Measurements from ENCODE around the gene FAM136A.
"Not testable (repeated sequence)": the region's sequence is repeated elsewhere in the genome, so short reads cannot be mapped to it uniquely, and the experiment has no call there.

The FAM136A gene

GRCh38 chr2:70305531-70305930, 3.7 kb upstream of the FAM136A start:
- H3K4me3 ChIP-seq (ENCODE audit: low read depth, low read length) = no peak overlapping the region
- ChIA-PET CTCF (interaction anchor here (1.2 to 10.1 kb wide), 10 partner anchors 12 to 678 kb away, joined by 3 to 292 read pairs (median 8); partner anchors contain the start of gene SNRPG), POLR2A (no interaction called here)
- DNase-seq (ENCODE audit: low read depth, low spot score) = no peak
- TF ChIP-seq CTCF (IDR thresholded peaks at IDR 0.05; ENCODE audit: insufficient read depth, low read length, missing control alignments) = no peak

GRCh38 chr2:70304498-70304897, 2.6 kb upstream of the FAM136A start:
- ChIA-PET CTCF (interaction anchor here (0.6 to 10.1 kb wide), 30 partner anchors 9 to 701 kb away, joined by 3 to 292 read pairs (median 4); partner anchors contain the start of genes MXD1 and SNRPG), POLR2A (interaction anchor here (1.0 kb wide), 1 partner anchor 11 kb away, joined by 3 read pairs; the partner anchor contains the start of gene SNRPG)
- no peak for TF ChIP-seq CTCF (IDR thresholded peaks at IDR 0.05; ENCODE audit: insufficient read depth, low read length, missing control alignments)
- no peak overlapping the region for H3K4me3 ChIP-seq (ENCODE audit: low read depth, low read length)
- DNase-seq (ENCODE audit: low read depth, low spot score) = no peak

- DNase-seq (ENCODE audit: low read depth, low spot score) = no peak
- CTCF ChIA-PET = interaction anchor here (0.6 to 10.1 kb wide), 30 partner anchors 10 to 764 kb away, joined by 3 to 292 read pairs (median 4); partner anchors contain the start of genes MXD1, PCYOX1 and SNRPG
- TF ChIP-seq CTCF (IDR thresholded peaks at IDR 0.05; ENCODE audit: insufficient read depth, low read length, missing control alignments) = no peak
- POLR2A ChIA-PET = interaction anchor here (2.1 kb wide), 1 partner anchor 9 kb away, joined by 6 read pairs; the partner anchor contains the start of gene SNRPG
- H3K4me3 ChIP-seq (ENCODE audit: low read depth, low read length) = no peak overlapping the region
Measured at GRCh38 chr2:70303186-70303585, 1.3 kb upstream of the FAM136A start.

DNA sequence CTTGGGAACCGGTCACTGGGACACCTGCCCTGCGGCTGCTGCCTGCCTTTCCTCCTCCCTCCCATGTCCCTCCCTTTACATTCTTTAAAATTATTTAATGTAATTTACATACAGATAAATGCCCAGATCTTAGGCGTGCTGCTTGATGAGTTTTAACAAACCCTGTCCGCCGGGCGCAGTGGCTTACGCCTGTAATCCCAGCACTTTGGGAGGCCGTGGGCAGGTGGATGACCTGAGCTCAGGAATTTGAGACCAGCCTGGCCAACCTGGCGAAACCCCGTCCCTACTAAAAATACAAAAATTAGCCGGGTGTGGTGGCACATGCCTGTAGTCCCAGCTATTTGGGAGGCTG, 304 bp upstream of the FAM136A start:
- H3K4me3 ChIP-seq (ENCODE audit: low read depth, low read length) = peak overlapping the region; percentile 88
- ChIA-PET CTCF (interaction anchor here (0.9 to 10.1 kb wide), 30 partner anchors 8 to 765 kb away, joined by 3 to 292 read pairs (median 4); partner anchors contain the start of genes C2orf42, MXD1 and SNRPG), POLR2A (interaction anchor here (0.6 to 2.1 kb wide), 2 partner anchors 8 to 1073 kb away, joined by 3 to 6 read pairs; partner anchors contain the start of gene SNRPG)
- DNase-seq (ENCODE audit: low read depth, low spot score) = not testable (repeated sequence)

DNA sequence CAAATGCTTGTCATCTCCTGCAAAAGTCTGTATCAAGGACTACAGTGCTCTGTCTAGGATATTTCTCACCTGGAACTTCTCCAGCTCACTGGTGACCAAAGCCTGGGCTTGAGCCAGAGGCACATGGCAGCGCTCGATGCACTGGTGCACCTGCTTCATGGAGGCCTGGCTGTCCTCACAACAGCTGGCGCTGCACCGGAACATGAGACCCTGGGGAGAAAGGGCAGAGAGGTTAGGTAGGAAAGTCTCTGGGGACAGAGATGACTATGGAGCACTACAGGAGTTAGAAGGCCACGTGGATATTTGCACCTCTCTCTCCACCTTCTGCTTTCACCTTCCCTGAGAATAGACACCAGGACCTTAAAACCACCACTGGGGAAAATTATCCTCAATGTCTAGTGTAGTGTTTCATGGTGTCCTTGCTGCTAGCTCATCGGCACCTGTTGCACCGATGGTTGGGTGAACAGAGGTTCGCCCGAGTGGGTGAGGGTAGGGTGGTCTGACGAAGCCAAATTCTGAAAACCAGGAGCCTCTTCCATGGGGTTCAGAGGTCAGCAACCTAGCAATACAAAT, 1.0 kb downstream of the FAM136A start:
- no peak for DNase-seq (ENCODE audit: low read depth, low spot score)
- POLR2A ChIA-PET = no interaction called here
- H3K4me3 ChIP-seq (ENCODE audit: low read depth, low read length) = peak overlapping the region; percentile 88
- TF ChIP-seq CTCF (IDR thresholded peaks at IDR 0.05; ENCODE audit: insufficient read depth, low read length, missing control alignments) = no peak
- CTCF ChIA-PET = interaction anchor here (0.8 to 10.1 kb wide), 9 partner anchors 8 to 619 kb away, joined by 3 to 292 read pairs (median 17); partner anchors contain the start of genes MXD1 and SNRPG

- H3K4me3 ChIP-seq (ENCODE audit: low read depth, low read length); DNase-seq (ENCODE audit: low read depth, low spot score); CTCF ChIA-PET: not testable (repeated sequence)
- POLR2A ChIA-PET = interaction anchor here (1.0 kb wide), 1 partner anchor 204 kb away, joined by 3 read pairs; no protein-coding TSS in a partner anchor
Measured at GRCh38 chr2:70297828-70298227, 4.0 kb downstream of the FAM136A start.

- H3K4me3 ChIP-seq (ENCODE audit: low read depth, low read length) = no peak overlapping the region
- CTCF ChIA-PET = no interaction called here
- POLR2A ChIA-PET = interaction anchor here (2.1 kb wide), 1 partner anchor 9 kb away, joined by 13 read pairs; the partner anchor contains the start of gene SNRPG
- no peak for TF ChIP-seq CTCF (IDR thresholded peaks at IDR 0.05; ENCODE audit: insufficient read depth, low read length, missing control alignments)
- no peak for DNase-seq (ENCODE audit: low read depth, low spot score)
Measured at GRCh38 chr2:70283500-70284191, 18.2 kb downstream of the FAM136A start.

All from AG04449 (cell line).